Measurements from ENCODE around the gene TMEM263. TPM values are rescaled to one million over a fixed set of nuclear protein-coding genes. Genes with fewer than 3 reads are reported as not detected.
A peak's percentile ranks its signal among the peaks of the same experiment; 100 is the strongest.
"Not testable (repeated sequence)": the region's sequence is repeated elsewhere in the genome, so short reads cannot be mapped to it uniquely, and the experiment has no call there.

The TMEM263 gene
- total RNA-seq, 4 donors from 2014 or later = 8.9 to 26.7 (median 15.9) TPM

GRCh38 chr12:106986135-106986534 is 30.4 kb downstream of the TMEM263 start:
- Histone ChIP-seq H3K4me3 (peak overlapping the region; percentile 69 to 90 (median 74)), H3K9me3 (no peaks in the 10 kb centered on the region), H3K27ac (peak overlapping the region; percentile 87 to 98 (median 93)), H3K27me3 (no peaks in the 10 kb centered on the region), H3K4me1 (peaks cover 17 to 18% of the 10 kb centered on the region in 2 donors), H3K36me3 (peaks cover 0 to 18% of the 10 kb centered on the region in 2 donors)
- intact Hi-C loops (cut with DNase I; ENCODE audit: low total_unique reads) (no loop called here), in situ Hi-C loops (cut with MboI; ENCODE audit: low sequenced_read_pairs in 4 of 4) (loop anchor here in 1 of 4 donors (25.0 kb wide), 1 partner anchor 101 kb away; the partner anchor contains the start of gene CRY1)
- TF ChIP-seq POLR2A (IDR thresholded peaks at IDR 0.05) (no peak), CTCF (IDR thresholded peaks at IDR 0.05 in 4 of 5, conservative IDR thresholded peaks at IDR 0.05 in 1 of 5) (no peak)
- ATAC-seq (no peak), DNase-seq (no peak)

DNA sequence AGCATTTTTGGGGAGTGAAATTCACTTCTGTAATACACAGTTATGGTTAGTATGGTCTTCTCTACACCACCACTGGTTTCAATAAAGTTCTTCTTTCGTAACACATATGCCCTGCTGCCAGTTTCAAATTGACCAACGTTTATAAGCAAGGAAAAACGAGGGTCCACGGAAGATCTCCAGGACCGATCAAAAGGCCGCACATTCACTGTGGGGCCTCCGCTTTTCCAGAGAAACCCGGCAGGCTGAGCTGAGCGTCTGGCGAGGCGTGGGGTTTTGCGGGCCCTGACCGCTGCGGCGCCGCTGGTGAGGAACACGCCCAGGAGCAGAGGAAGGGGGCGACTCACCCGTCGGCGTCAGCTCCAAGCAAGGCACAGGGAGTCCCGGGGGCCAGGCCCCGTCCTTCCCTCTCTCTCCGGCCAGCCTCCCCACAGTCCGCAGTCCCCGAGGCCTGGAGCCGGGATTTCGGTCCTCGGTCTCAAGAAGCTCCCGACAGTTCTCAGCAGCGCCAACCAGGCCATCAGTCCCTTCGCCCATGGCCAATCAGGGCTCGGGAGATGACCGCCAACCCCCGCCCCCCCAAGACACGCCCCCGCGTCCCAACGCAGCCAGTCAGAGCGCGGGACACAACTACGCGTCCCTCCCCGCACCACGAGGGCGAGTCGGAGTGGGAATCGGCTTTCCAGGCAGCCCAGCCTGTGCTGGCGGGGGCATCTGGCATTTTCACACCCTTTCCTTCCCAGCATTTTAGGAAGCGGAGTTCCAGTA is 31.1 kb downstream of the TMEM263 start, which contains the start of gene MTERF2:
TSS of gene MTERF2 (minus strand) at position 522 of the 765 bp plus-strand sequence. CDS start 8,432 bp downstream, outside the sequence.
- peak; percentile 96 to 97 for ATAC-seq
- H3K4me3 ChIP-seq = peak within 1 kb of the TSS; percentile 69 to 90 (median 74)
- TF ChIP-seq CTCF (IDR thresholded peaks at IDR 0.05 in 4 of 5, conservative IDR thresholded peaks at IDR 0.05 in 1 of 5) (no peak), POLR2A (IDR thresholded peaks at IDR 0.05) (peak; percentile 77 to 86)
- peaks cover 0 to 19% of the 10 kb centered on the region in 2 donors for H3K36me3 ChIP-seq
- peak; percentile 95 for DNase-seq
- peaks cover 17 to 18% of the 10 kb centered on the region in 2 donors for H3K4me1 ChIP-seq
- H3K27ac ChIP-seq = peak within 1 kb of the TSS; percentile 87 to 98 (median 93)
- in situ Hi-C loops (cut with MboI; ENCODE audit: low sequenced_read_pairs in 4 of 4) = loop anchor here in 1 of 4 donors (25.0 kb wide), 1 partner anchor 100 kb away; the partner anchor contains the start of gene CRY1
- intact Hi-C loops (cut with DNase I; ENCODE audit: low total_unique reads) = loop anchor here (1.0 kb wide), 3 partner anchors 32 to 105 kb away; partner anchors contain the start of gene TMEM263
- no peaks in the 10 kb centered on the region for H3K9me3 ChIP-seq
- no peaks in the 10 kb centered on the region for H3K27me3 ChIP-seq

DNA sequence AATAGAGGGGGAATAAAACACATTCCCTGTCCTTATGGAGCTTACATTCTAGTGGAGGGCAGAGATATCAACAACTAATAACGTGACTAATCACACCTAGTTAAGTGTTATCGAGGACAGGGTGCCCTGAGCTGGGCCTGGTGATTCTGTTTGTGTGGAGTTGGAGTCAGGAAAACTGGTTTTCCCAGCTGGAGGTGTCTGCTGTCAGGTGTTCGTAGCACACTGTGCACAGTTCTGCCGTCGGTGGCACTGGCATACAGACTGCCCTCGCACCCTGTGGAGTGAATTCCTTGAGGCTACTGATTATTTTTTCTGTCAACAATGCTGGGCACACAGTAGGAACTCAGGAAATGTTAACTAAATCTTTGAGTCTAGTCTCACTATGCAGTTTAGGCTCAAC is 32.1 kb downstream of the TMEM263 start:
- H3K4me1 ChIP-seq = peaks cover 17 to 18% of the 10 kb centered on the region in 2 donors

GRCh38 chr12:106994579-106995220 is 39.0 kb downstream of the TMEM263 start:
- no peak for DNase-seq
- intact Hi-C loops (cut with DNase I; ENCODE audit: low total_unique reads) = no loop called here
- in situ Hi-C loops (cut with MboI; ENCODE audit: low sequenced_read_pairs in 4 of 4) = loop anchor here in 1 of 4 donors (25.0 kb wide), 1 partner anchor 93 kb away; the partner anchor contains the start of gene CRY1
- Histone ChIP-seq H3K27ac (no peak overlapping the region), H3K27me3 (no peaks in the 10 kb centered on the region), H3K4me3 (no peak overlapping the region), H3K9me3 (no peaks in the 10 kb centered on the region), H3K4me1 (no peaks in the 10 kb centered on the region), H3K36me3 (peaks cover 5 to 45% of the 10 kb centered on the region in 2 donors)
- no peak for TF ChIP-seq CTCF (IDR thresholded peaks at IDR 0.05 in 4 of 5, conservative IDR thresholded peaks at IDR 0.05 in 1 of 5)
- no peak for TF ChIP-seq POLR2A (IDR thresholded peaks at IDR 0.05)
- ATAC-seq = no peak

More for the DNA sequence above, 32.1 kb downstream of the TMEM263 start:
- Histone ChIP-seq H3K4me3 (peak overlapping the region in 2 of 4 donors; percentile 78 to 90), H3K27ac (peak overlapping the region; percentile 87 to 98 (median 93)), H3K27me3 (no peaks in the 10 kb centered on the region), H3K9me3 (no peaks in the 10 kb centered on the region), H3K36me3 (peaks cover 0 to 27% of the 10 kb centered on the region in 2 donors)
- ATAC-seq = no peak
- in situ Hi-C loops (cut with MboI; ENCODE audit: low sequenced_read_pairs in 4 of 4) (loop anchor here in 1 of 4 donors (25.0 kb wide), 1 partner anchor 99 kb away; the partner anchor contains the start of gene CRY1), intact Hi-C loops (cut with DNase I; ENCODE audit: low total_unique reads) (loop anchor here (1.0 kb wide), 3 partner anchors 33 to 104 kb away; partner anchors contain the start of gene TMEM263)
- no peak for TF ChIP-seq CTCF (IDR thresholded peaks at IDR 0.05 in 4 of 5, conservative IDR thresholded peaks at IDR 0.05 in 1 of 5)
- DNase-seq = no peak

DNA sequence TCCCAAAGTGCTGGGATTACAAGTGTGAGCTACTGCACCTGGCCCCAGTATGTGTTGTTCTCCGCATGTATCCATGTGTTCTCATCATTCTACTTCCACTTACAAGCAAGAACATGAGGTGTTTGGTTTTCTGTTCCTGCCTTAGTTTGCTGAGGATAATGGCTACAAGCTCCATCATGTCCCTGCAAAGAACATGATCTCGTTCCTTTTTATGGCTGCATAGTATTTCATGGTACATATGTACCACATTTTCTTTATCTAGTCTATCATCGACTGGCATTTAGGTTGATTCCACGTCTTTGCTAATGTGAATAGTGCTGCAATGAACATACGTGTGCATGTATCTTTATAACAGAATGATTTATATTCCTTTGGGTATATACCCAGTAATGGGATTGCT is 40.4 kb downstream of the TMEM263 start:
- H3K27ac ChIP-seq; H3K4me3 ChIP-seq; intact Hi-C loops (cut with DNase I; ENCODE audit: low total_unique reads); H3K27me3 ChIP-seq; H3K9me3 ChIP-seq; ATAC-seq; DNase-seq; H3K4me1 ChIP-seq: not testable (repeated sequence)
- in situ Hi-C loops (cut with MboI; ENCODE audit: low sequenced_read_pairs in 4 of 4) = loop anchor here in 1 of 4 donors (25.0 kb wide), 1 partner anchor 91 kb away; the partner anchor contains the start of gene CRY1
- H3K36me3 ChIP-seq = peaks cover 5 to 45% of the 10 kb centered on the region in 2 donors

Measured in gastrocnemius medialis (tissue), 4 donors.